Neural cell (in vitro differentiated cells): ENCODE data around the gene GMDS. TPM values are rescaled to one million over a fixed set of nuclear protein-coding genes. Genes with fewer than 3 reads are reported as not detected.

ENCODE experiments used
- H2AFZ ChIP-seq: fragments of 200-600, 300-800 bp; sonication (generic), shearing (Covaris generic); 2 replicates; pipeline ENCODE4 v1.6.0; 2014; ENCODE audit warnings: low read depth, mild to moderate bottlenecking, antibody characterized with exemption, low read length, moderate library complexity
- H3F3A ChIP-seq: fragments of 200-600 bp; shearing (Covaris generic); 2 replicates; pipeline ENCODE4 v1.6.1; 2016; ENCODE audit warnings: mild to moderate bottlenecking, moderate library complexity, mixed read lengths, antibody characterized with exemption, low read length; ENCODE audit not compliant: insufficient read depth, poor library complexity, severe bottlenecking
- H3K27ac ChIP-seq: fragments of 200-600, 300-800 bp; sonication (generic), shearing (Covaris generic); 2 replicates; pipeline ENCODE4 v1.5.1; 2014; ENCODE audit warnings: mild to moderate bottlenecking, low read length, moderate library complexity
- H3K27me3 ChIP-seq: fragments of 300-800, 200-600 bp; sonication (generic), shearing (Covaris generic); 2 replicates; pipeline ENCODE4 v1.6.0; 2014; ENCODE audit warnings: mild to moderate bottlenecking, low read depth, low read length, moderate library complexity; ENCODE audit not compliant: insufficient read depth
- H3K36me3 ChIP-seq: fragments of 300-800, 200-600 bp; sonication (generic), shearing (Covaris generic); 2 replicates; pipeline ENCODE4 v1.5.1; 2014; ENCODE audit warnings: mild to moderate bottlenecking, antibody characterized with exemption, low read length, moderate library complexity; ENCODE audit not compliant: insufficient read depth
- H3K4me2 ChIP-seq: fragments of 300-800, 200-600 bp; sonication (generic), shearing (Covaris generic); 2 replicates; pipeline ENCODE4 v1.6.0; 2014; ENCODE audit warnings: mild to moderate bottlenecking, low read length
- H3K4me3 ChIP-seq: fragments of 300-800, 200-600 bp; sonication (generic), shearing (Covaris generic); 2 replicates; pipeline ENCODE4 v1.5.1; 2014; ENCODE audit warnings: mild to moderate bottlenecking, low read length, moderate library complexity
- H3K79me2 ChIP-seq: fragments of 200-600 bp; shearing (Covaris generic); replicated peaks from 2 replicates; pipeline ENCODE4 v1.6.0; 2014; ENCODE audit warnings: mild to moderate bottlenecking, low read length, moderate library complexity; ENCODE audit not compliant: insufficient read depth
- H3K9ac ChIP-seq: fragments of 300-800, 200-600 bp; sonication (generic), shearing (Covaris generic); 2 replicates; pipeline ENCODE4 v1.6.1; 2016; ENCODE audit warnings: mild to moderate bottlenecking, low read length, mixed read lengths
- H3K9me2 ChIP-seq: fragments of 200-600 bp; shearing (Covaris generic); 2 replicates; pipeline ENCODE4 v1.6.1; 2016; ENCODE audit warnings: mild to moderate bottlenecking, low read length, mixed read lengths; ENCODE audit not compliant: insufficient read depth
- H3K9me3 ChIP-seq: fragments of 200-600, 300-800 bp; sonication (generic), shearing (Covaris generic); 2 replicates; pipeline ENCODE4 v1.6.1; 2016; ENCODE audit warnings: mild to moderate bottlenecking, mixed run types, low read length, moderate library complexity, mixed read lengths
- H4K20me1 ChIP-seq: fragments of 200-600 bp; shearing (Covaris generic); 2 replicates; pipeline ENCODE4 v1.6.1; 2016; ENCODE audit warnings: mild to moderate bottlenecking, mixed run types; ENCODE audit not compliant: insufficient read depth
- EP300 ChIP-seq: fragments of 450-650 bp; conservative IDR thresholded peaks from 2 replicates; pipeline ENCODE4 v1.6.1; 2014; ENCODE audit warnings: antibody characterized with exemption, mild to moderate bottlenecking, moderate library complexity; ENCODE audit not compliant: poor library complexity, severe bottlenecking
- EZH2 ChIP-seq: fragments of 200-600, 300-800 bp; shearing (Covaris generic), sonication (generic); IDR thresholded peaks from 2 replicates; pipeline ENCODE4 v1.6.1; 2014; ENCODE audit warnings: antibody characterized with exemption, low read length, borderline replicate concordance, mild to moderate bottlenecking; ENCODE audit not compliant: insufficient read depth, poor library complexity, severe bottlenecking
- MXI1 ChIP-seq: fragments of 450-650 bp; conservative IDR thresholded peaks from 2 replicates; pipeline ENCODE4 v1.6.1; 2014; ENCODE audit warnings: antibody characterized with exemption, mild to moderate bottlenecking; ENCODE audit not compliant: poor library complexity, severe bottlenecking
- POLR2AphosphoS5 ChIP-seq: IDR thresholded peaks from 2 replicates; pipeline ENCODE4 v1.6.1; 2012
- RAD21 ChIP-seq: fragments of 450-650 bp; conservative IDR thresholded peaks from 2 replicates; pipeline ENCODE4 v1.6.1; 2014; ENCODE audit warnings: antibody characterized with exemption, mild to moderate bottlenecking, moderate library complexity
- SMC3 ChIP-seq: fragments of 450-650 bp; conservative IDR thresholded peaks from 2 replicates; pipeline ENCODE4 v1.6.1; 2014; ENCODE audit warnings: antibody characterized with exemption, mild to moderate bottlenecking, moderate library complexity; ENCODE audit not compliant: poor library complexity
- TAF1 ChIP-seq: IDR thresholded peaks from 2 replicates; pipeline ENCODE4 v1.6.1; 2012; ENCODE audit warnings: low read depth
- polyA plus RNA-seq: library from polyadenylated mRNA; depleted of rRNA; stranded (reverse); fragments of >200 nt; gene quantifications from 2 replicates; pipeline ENCODE4 v1.2.3, GENCODE V29; 2014
- TF ChIP-seq, protein P1 (sequence below): fragments of 450-650 bp; IDR thresholded peaks from 2 replicates; pipeline ENCODE4 v1.5.1; 2014; ENCODE audit warnings: antibody characterized with exemption, mild to moderate bottlenecking, moderate library complexity; ENCODE audit not compliant: poor library complexity, severe bottlenecking
- TF ChIP-seq, protein P2 (sequence below): IDR thresholded peaks from 2 replicates; pipeline ENCODE4 v1.6.1; 2012; ENCODE audit warnings: borderline replicate concordance

Gene GMDS
- polyA plus RNA-seq, 1 donor from 2014 or later: 11.4 TPM

- Histone ChIP-seq H3K79me2 (no peaks in the 10 kb centered on the region), H3K9ac (no peak overlapping the region), H3K9me2 (no peaks in the 10 kb centered on the region), H3K9me3 (peaks cover 5% of the 10 kb centered on the region), H2AFZ (no peak overlapping the region), H3K4me2 (no peak overlapping the region), H3F3A (no peaks in the 10 kb centered on the region), H3K4me3 (peak overlapping the region; percentile 39), H3K27me3 (peaks cover 91% of the 10 kb centered on the region), H3K36me3 (no peaks in the 10 kb centered on the region), H3K27ac (no peak overlapping the region), H4K20me1 (no peaks in the 10 kb centered on the region)
- TF ChIP-seq MXI1 (no peak), POLR2AphosphoS5 (peak; percentile 33), EZH2 (peak; percentile 0)
These were observed 620.3 kb downstream of the GMDS start for GRCh38 chr6:1624851-1625781.

DNA sequence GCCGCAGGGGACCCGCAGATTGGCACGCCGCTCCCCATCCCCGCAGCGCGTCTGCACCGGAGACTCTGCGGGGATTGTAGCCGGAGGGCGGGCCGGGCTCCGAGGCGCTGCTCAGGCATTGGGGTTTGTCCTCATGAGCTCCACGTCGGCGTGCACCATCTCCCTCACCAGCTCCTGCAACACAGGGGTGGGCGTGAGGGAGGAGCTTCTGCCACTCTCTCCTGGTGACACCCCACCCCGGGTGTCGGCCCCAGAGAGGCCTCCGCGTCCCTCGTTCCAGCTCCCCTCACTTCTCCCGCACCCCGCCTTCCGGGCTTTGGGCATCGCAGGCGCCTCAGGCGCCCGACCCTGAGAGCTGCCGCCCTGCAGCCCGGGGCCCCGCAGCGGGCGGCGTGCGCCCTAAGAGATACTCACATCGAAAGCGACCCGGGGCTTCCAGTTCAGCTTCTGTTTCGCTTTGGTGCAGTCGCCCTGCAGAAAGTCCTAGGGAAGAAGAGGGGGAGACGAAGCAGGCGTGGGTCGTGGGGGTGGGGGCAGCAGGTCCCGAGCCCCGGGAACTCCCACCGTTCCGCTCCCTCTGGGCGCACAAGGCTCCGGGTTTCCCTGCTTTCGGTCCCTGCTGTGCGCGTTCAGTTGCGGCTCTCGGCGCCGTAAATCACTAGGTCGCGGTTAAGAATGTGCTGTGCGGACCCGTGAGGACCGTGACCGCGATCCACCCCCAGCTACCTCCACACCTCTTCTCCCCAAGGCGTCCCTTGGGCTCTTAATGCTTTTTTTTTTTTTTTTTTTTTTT lies 621.2 kb downstream of the GMDS start:
- H3K4me2 ChIP-seq: no peak overlapping the region
- no peaks in the 10 kb centered on the region for H3K9me2 ChIP-seq
- H3K27me3 ChIP-seq: peaks cover 100% of the 10 kb centered on the region
- H3K27ac ChIP-seq: no peak overlapping the region
- H3K9me3 ChIP-seq: peaks cover 5% of the 10 kb centered on the region
- no peak overlapping the region for H2AFZ ChIP-seq
- no peaks in the 10 kb centered on the region for H3K36me3 ChIP-seq
- H3F3A ChIP-seq: no peaks in the 10 kb centered on the region
- peak overlapping the region; percentile 39 for H3K4me3 ChIP-seq
- H4K20me1 ChIP-seq: no peaks in the 10 kb centered on the region
- H3K79me2 ChIP-seq: no peaks in the 10 kb centered on the region
- TF ChIP-seq EZH2: peak; percentile 68
- TF ChIP-seq, protein P1, sequence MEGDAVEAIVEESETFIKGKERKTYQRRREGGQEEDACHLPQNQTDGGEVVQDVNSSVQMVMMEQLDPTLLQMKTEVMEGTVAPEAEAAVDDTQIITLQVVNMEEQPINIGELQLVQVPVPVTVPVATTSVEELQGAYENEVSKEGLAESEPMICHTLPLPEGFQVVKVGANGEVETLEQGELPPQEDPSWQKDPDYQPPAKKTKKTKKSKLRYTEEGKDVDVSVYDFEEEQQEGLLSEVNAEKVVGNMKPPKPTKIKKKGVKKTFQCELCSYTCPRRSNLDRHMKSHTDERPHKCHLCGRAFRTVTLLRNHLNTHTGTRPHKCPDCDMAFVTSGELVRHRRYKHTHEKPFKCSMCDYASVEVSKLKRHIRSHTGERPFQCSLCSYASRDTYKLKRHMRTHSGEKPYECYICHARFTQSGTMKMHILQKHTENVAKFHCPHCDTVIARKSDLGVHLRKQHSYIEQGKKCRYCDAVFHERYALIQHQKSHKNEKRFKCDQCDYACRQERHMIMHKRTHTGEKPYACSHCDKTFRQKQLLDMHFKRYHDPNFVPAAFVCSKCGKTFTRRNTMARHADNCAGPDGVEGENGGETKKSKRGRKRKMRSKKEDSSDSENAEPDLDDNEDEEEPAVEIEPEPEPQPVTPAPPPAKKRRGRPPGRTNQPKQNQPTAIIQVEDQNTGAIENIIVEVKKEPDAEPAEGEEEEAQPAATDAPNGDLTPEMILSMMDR: no peak
- TF ChIP-seq POLR2AphosphoS5: no peak
- TF ChIP-seq MXI1: no peak
- no peak overlapping the region for H3K9ac ChIP-seq

GRCh38 chr6:1623769-1624057 lies 621.7 kb downstream of the GMDS start:
- Histone ChIP-seq H3K36me3 (no peaks in the 10 kb centered on the region), H3K4me3 (peak overlapping the region; percentile 39), H3K27me3 (peaks cover 100% of the 10 kb centered on the region), H3K9me3 (peaks cover 5% of the 10 kb centered on the region), H3K4me2 (no peak overlapping the region), H3F3A (no peaks in the 10 kb centered on the region), H3K27ac (no peak overlapping the region), H3K9me2 (no peaks in the 10 kb centered on the region), H3K9ac (no peak overlapping the region), H4K20me1 (no peaks in the 10 kb centered on the region), H3K79me2 (no peaks in the 10 kb centered on the region), H2AFZ (no peak overlapping the region)
- TF ChIP-seq EP300 (no peak), MXI1 (no peak), TAF1 (no peak), POLR2AphosphoS5 (no peak), RAD21 (no peak), SMC3 (no peak), EZH2 (no peak)
- TF ChIP-seq, protein P2, sequence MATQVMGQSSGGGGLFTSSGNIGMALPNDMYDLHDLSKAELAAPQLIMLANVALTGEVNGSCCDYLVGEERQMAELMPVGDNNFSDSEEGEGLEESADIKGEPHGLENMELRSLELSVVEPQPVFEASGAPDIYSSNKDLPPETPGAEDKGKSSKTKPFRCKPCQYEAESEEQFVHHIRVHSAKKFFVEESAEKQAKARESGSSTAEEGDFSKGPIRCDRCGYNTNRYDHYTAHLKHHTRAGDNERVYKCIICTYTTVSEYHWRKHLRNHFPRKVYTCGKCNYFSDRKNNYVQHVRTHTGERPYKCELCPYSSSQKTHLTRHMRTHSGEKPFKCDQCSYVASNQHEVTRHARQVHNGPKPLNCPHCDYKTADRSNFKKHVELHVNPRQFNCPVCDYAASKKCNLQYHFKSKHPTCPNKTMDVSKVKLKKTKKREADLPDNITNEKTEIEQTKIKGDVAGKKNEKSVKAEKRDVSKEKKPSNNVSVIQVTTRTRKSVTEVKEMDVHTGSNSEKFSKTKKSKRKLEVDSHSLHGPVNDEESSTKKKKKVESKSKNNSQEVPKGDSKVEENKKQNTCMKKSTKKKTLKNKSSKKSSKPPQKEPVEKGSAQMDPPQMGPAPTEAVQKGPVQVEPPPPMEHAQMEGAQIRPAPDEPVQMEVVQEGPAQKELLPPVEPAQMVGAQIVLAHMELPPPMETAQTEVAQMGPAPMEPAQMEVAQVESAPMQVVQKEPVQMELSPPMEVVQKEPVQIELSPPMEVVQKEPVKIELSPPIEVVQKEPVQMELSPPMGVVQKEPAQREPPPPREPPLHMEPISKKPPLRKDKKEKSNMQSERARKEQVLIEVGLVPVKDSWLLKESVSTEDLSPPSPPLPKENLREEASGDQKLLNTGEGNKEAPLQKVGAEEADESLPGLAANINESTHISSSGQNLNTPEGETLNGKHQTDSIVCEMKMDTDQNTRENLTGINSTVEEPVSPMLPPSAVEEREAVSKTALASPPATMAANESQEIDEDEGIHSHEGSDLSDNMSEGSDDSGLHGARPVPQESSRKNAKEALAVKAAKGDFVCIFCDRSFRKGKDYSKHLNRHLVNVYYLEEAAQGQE: no peak
- TF ChIP-seq, protein P1: no peak
